ENCODE results near the gene TRMT1.

The TRMT1 gene

GRCh38 chr19:13072188-13072908 is 44.2 kb downstream of the TRMT1 start:
- Histone ChIP-seq H3K27ac (no peak overlapping the region), H3K4me3 (IDR thresholded peaks at IDR 0.05; ENCODE audit: insufficient read depth, low read depth, low read length) (no peak overlapping the region), H3K79me2 (ENCODE audit: insufficient read depth, low read depth) (no peaks in the 10 kb centered on the region), H3K36me3 (ENCODE audit: insufficient read depth) (no peaks in the 10 kb centered on the region), H3K27me3 (ENCODE audit: insufficient read depth, low read depth) (peaks cover 74% of the 10 kb centered on the region), H4K20me1 (ENCODE audit: insufficient read depth) (no peaks in the 10 kb centered on the region), H2AFZ (ENCODE audit: low read depth) (no peak overlapping the region), H3K4me2 (no peak overlapping the region), H3K9ac (no peak overlapping the region), H3K4me1 (ENCODE audit: low read depth, poor library complexity, severe bottlenecking) (peaks cover 3% of the 10 kb centered on the region)
- TF ChIP-seq CTCF (conservative IDR thresholded peaks at IDR 0.05; ENCODE audit: low read depth, low read length) = no peak

GRCh38 chr19:13071444-13072187 is 44.9 kb downstream of the TRMT1 start:
- TF ChIP-seq CTCF (conservative IDR thresholded peaks at IDR 0.05; ENCODE audit: low read depth, low read length) = no peak
- Histone ChIP-seq H3K9ac (no peak overlapping the region), H2AFZ (ENCODE audit: low read depth) (no peak overlapping the region), H3K27ac (no peak overlapping the region), H3K4me2 (no peak overlapping the region), H3K4me1 (ENCODE audit: low read depth, poor library complexity, severe bottlenecking) (no peaks in the 10 kb centered on the region), H3K79me2 (ENCODE audit: insufficient read depth, low read depth) (no peaks in the 10 kb centered on the region), H3K4me3 (IDR thresholded peaks at IDR 0.05; ENCODE audit: insufficient read depth, low read depth, low read length) (no peak overlapping the region), H3K27me3 (ENCODE audit: insufficient read depth, low read depth) (peaks cover 69% of the 10 kb centered on the region), H4K20me1 (ENCODE audit: insufficient read depth) (no peaks in the 10 kb centered on the region), H3K36me3 (ENCODE audit: insufficient read depth) (no peaks in the 10 kb centered on the region)

- no peaks in the 10 kb centered on the region for H4K20me1 ChIP-seq (ENCODE audit: insufficient read depth)
- TF ChIP-seq CTCF (conservative IDR thresholded peaks at IDR 0.05; ENCODE audit: low read depth, low read length) = no peak
- H3K4me1 ChIP-seq (ENCODE audit: low read depth, poor library complexity, severe bottlenecking) = no peaks in the 10 kb centered on the region
- no peak overlapping the region for H3K4me2 ChIP-seq
- no peak overlapping the region for H3K27ac ChIP-seq
- no peaks in the 10 kb centered on the region for H3K79me2 ChIP-seq (ENCODE audit: insufficient read depth, low read depth)
- no peak overlapping the region; the same call in 1 of the 2 replicates for H2AFZ ChIP-seq (ENCODE audit: low read depth)
- H3K9ac ChIP-seq = no peak overlapping the region
- H3K4me3 ChIP-seq (IDR thresholded peaks at IDR 0.05; ENCODE audit: insufficient read depth, low read depth, low read length) = no peak overlapping the region
- no peaks in the 10 kb centered on the region for H3K36me3 ChIP-seq (ENCODE audit: insufficient read depth)
- peaks cover 59% of the 10 kb centered on the region for H3K27me3 ChIP-seq (ENCODE audit: insufficient read depth, low read depth)
Observed at GRCh38 chr19:13070425-13071140, 46.0 kb downstream of the TRMT1 start.

GRCh38 chr19:13069415-13070359 is 46.9 kb downstream of the TRMT1 start:
- no peaks in the 10 kb centered on the region for H3K36me3 ChIP-seq (ENCODE audit: insufficient read depth)

More at GRCh38 chr19:13069415-13070359, 46.9 kb downstream of the TRMT1 start:
- Histone ChIP-seq H3K27me3 (ENCODE audit: insufficient read depth, low read depth) (peaks cover 51% of the 10 kb centered on the region), H3K79me2 (ENCODE audit: insufficient read depth, low read depth) (no peaks in the 10 kb centered on the region), H2AFZ (ENCODE audit: low read depth) (no peak overlapping the region; the same call in 1 of the 2 replicates), H3K27ac (no peak overlapping the region), H3K4me2 (no peak overlapping the region), H3K4me3 (IDR thresholded peaks at IDR 0.05; ENCODE audit: insufficient read depth, low read depth, low read length) (no peak overlapping the region), H3K9ac (no peak overlapping the region), H3K4me1 (ENCODE audit: low read depth, poor library complexity, severe bottlenecking) (no peaks in the 10 kb centered on the region), H4K20me1 (ENCODE audit: insufficient read depth) (no peaks in the 10 kb centered on the region)
- TF ChIP-seq CTCF (conservative IDR thresholded peaks at IDR 0.05; ENCODE audit: low read depth, low read length) = no peak

Data from KMS-11 (cell line).